ENCODE results near the gene ACTA2. TPM values are rescaled to one million over a fixed set of nuclear protein-coding genes. Genes with fewer than 3 reads are reported as not detected.

ACTA2 gene
- total RNA-seq, 4 donors from 2014 or later: 64.6 to 1,343 (median 285) TPM

DNA sequence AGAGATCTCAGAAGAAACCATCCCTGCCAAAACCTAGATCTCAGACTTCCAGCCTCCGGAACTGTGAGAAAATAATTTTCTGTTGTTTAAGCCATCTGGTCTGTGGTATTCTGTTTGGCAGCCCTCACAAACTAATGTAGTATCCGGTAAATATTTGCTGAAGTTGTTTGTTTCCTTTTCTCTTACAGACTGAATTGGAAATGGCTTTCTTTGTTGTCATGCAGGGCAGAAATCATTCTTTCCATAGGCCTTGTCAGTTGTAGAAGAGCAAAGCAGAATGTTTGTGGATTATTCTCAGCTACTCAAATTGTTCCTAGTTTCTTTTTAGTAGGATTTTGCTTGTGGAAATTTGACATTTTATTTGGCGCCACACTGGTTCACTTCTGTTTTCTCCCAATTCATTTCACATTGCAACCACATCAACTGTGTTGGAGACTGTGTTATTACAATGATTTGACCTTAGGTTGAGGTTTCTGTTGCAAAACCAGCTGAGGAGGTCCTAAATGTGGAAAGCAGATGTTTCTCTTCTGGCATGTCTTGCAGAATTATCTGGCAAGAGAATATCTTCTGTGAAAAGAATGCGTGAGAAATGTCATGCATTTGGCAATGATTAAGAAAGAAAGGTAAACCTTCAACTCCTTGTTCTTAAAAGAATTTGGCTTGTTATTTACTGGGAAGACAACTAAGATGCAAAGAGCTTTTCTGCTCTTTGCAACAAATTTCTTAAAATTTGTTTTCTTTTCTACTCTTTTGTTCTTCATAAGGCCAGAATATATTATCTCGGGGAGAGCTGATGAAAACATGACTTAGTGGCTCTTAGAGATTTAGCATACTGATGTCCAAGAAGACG, 25.8 kb downstream of the ACTA2 start:
- Histone ChIP-seq H3K27me3 (no peaks in the 10 kb centered on the region), H3K4me1 (peaks cover 0 to 25% (median 5%) of the 10 kb centered on the region in 3 donors), H3K9me3 (no peaks in the 10 kb centered on the region), H3K36me3 (peaks cover 0 to 13% (median 0%) of the 10 kb centered on the region in 3 donors), H3K4me3 (no peak overlapping the region), H3K27ac (peak overlapping the region in 3 of 4 donors; percentile 62 to 76 (median 63))
- intact Hi-C loops (cut with DNase I): no loop called here
- TF ChIP-seq POLR2A (IDR thresholded peaks at IDR 0.05) (no peak), CTCF (IDR thresholded peaks at IDR 0.05) (no peak)
- 58 to 65% methylated on average over 6 of the region's 6 CpGs for WGBS, 2 donors
- DNase-seq: no peak

GRCh38 chr10:88923520-88923919, 29.1 kb downstream of the ACTA2 start:
- TF ChIP-seq POLR2A (IDR thresholded peaks at IDR 0.05): no peak
- TF ChIP-seq CTCF (IDR thresholded peaks at IDR 0.05): no peak
- no peak overlapping the region for H3K27ac ChIP-seq
- no peak overlapping the region for H3K4me3 ChIP-seq
- no peak for DNase-seq
- H3K4me1 ChIP-seq: peaks cover 0 to 32% (median 5%) of the 10 kb centered on the region in 3 donors
- intact Hi-C loops (cut with DNase I): no loop called here
- H3K36me3 ChIP-seq: peaks cover 0 to 17% (median 0%) of the 10 kb centered on the region in 3 donors
- H3K27me3 ChIP-seq: no peaks in the 10 kb centered on the region
- H3K9me3 ChIP-seq: no peaks in the 10 kb centered on the region

DNA sequence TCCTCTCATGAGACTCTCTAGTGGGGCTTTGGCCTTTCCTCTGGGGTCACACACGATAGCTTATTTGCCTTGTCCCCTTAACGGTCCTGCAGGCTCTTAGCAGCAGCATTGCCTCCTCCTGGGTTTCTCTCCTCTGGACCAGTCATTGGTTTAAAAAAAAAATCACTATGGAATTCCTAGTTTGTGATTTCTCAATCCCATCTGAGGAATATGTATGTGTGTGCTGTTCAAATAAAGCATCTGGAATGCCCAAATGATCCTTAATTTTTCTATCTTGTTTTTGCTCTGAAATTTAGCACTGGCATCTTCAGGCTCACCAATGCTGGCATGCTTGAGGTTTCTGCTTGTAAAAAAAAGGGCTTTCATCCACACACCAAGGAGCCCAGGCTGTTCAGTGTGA, 30.5 kb downstream of the ACTA2 start:
- peaks cover 0 to 17% (median 0%) of the 10 kb centered on the region in 3 donors for H3K36me3 ChIP-seq
- intact Hi-C loops (cut with DNase I): no loop called here
- H3K27me3 ChIP-seq: no peaks in the 10 kb centered on the region
- no peak for TF ChIP-seq CTCF (IDR thresholded peaks at IDR 0.05)
- TF ChIP-seq POLR2A (IDR thresholded peaks at IDR 0.05): no peak
- WGBS, 2 donors: 79 to 85% methylated on average over 2 of the region's 2 CpGs
- H3K27ac ChIP-seq: no peak overlapping the region
- H3K9me3 ChIP-seq: no peaks in the 10 kb centered on the region
- H3K4me1 ChIP-seq: peaks cover 0 to 26% (median 5%) of the 10 kb centered on the region in 3 donors
- DNase-seq: no peak
- H3K4me3 ChIP-seq: no peak overlapping the region

- peaks cover 0 to 17% (median 0%) of the 10 kb centered on the region in 3 donors for H3K36me3 ChIP-seq
- H3K9me3 ChIP-seq: no peaks in the 10 kb centered on the region
- H3K27ac ChIP-seq: peak overlapping the region in 2 of 4 donors; percentile 8 to 38
- intact Hi-C loops (cut with DNase I): no loop called here
- no peak for TF ChIP-seq POLR2A (IDR thresholded peaks at IDR 0.05)
- no peak for TF ChIP-seq CTCF (IDR thresholded peaks at IDR 0.05)
- DNase-seq: no peak
- 51 to 59% methylated on average over 3 of the region's 3 CpGs for WGBS, 2 donors
- no peak overlapping the region for H3K4me3 ChIP-seq
- H3K4me1 ChIP-seq: peaks cover 0 to 18% (median 5%) of the 10 kb centered on the region in 3 donors
- H3K27me3 ChIP-seq: no peaks in the 10 kb centered on the region
These were observed 31.5 kb downstream of the ACTA2 start for GRCh38 chr10:88920986-88921593.

- no peak overlapping the region for H3K27ac ChIP-seq
- H3K4me1 ChIP-seq: peaks cover 0 to 13% (median 0%) of the 10 kb centered on the region in 3 donors
- no peak for DNase-seq
- intact Hi-C loops (cut with DNase I): no loop called here
- peaks cover 0 to 17% (median 0%) of the 10 kb centered on the region in 3 donors for H3K36me3 ChIP-seq
- no peaks in the 10 kb centered on the region for H3K9me3 ChIP-seq
- no peaks in the 10 kb centered on the region for H3K27me3 ChIP-seq
- TF ChIP-seq CTCF (IDR thresholded peaks at IDR 0.05) (no peak), POLR2A (IDR thresholded peaks at IDR 0.05) (no peak)
- WGBS, 2 donors: 43% methylated on average over 2 of the region's 2 CpGs
- H3K4me3 ChIP-seq: no peak overlapping the region
These were observed 32.4 kb downstream of the ACTA2 start for GRCh38 chr10:88920198-88920597.
